Right atrium auricular region (tissue), 2 donors: ENCODE results near the gene KIAA1549. TPM values are rescaled to one million over a fixed set of nuclear protein-coding genes. Genes with fewer than 3 reads are reported as not detected.

Experiments
- DNase-seq: peaks from one replicate; pipeline ENCODE4 v3.0.0-alpha.2; 2019; ENCODE audit warnings: low spot score
- H3K27ac ChIP-seq, 2 donors: fragments of 200-600 bp; sonication (generic); 1 replicate in 1 of 2; 2 replicates in 1 of 2; pipeline ENCODE4 v1.5.1; 2016 to 2019
- H3K27me3 ChIP-seq, 2 donors: fragments of 200-600 bp; sonication (generic); one replicate each; pipeline versions ENCODE4 v1.5.1 to v1.6.0; 2017 to 2019
- H3K36me3 ChIP-seq: fragments of 200-600 bp; sonication (generic); one replicate; pipeline ENCODE4 v1.5.1; 2016
- H3K4me1 ChIP-seq, 2 donors: fragments of 200-600 bp; sonication (generic); one replicate each; pipeline versions ENCODE4 v1.5.1 to v1.6.0; 2017 to 2019
- H3K4me3 ChIP-seq, 2 donors: fragments of 200-600 bp; sonication (generic); 1 replicate in 1 of 2; 2 replicates in 1 of 2; pipeline ENCODE4 v1.5.1; 2017 to 2019; ENCODE audit warnings: mild to moderate bottlenecking in 1 of 2, moderate library complexity in 1 of 2
- H3K9me3 ChIP-seq, 2 donors: fragments of 200-600 bp; sonication (generic); one replicate each; pipeline ENCODE4 v1.5.1; 2019
- CTCF ChIP-seq, 2 donors: fragments of 200-600 bp; sonication (generic); IDR thresholded peaks; one replicate each; pipeline ENCODE4 v1.5.1; 2019; ENCODE audit warnings: antibody characterized with exemption in 2 of 2
- total RNA-seq, 2 donors: library from RNA; depleted of rRNA; stranded (reverse); fragments of >200 nt; gene quantifications; one replicate each; pipeline ENCODE4 v1.1.0, GENCODE V29; 2016

Gene KIAA1549
- total RNA-seq, 2 donors from 2014 or later = 0.85 to 1.4 TPM

DNA sequence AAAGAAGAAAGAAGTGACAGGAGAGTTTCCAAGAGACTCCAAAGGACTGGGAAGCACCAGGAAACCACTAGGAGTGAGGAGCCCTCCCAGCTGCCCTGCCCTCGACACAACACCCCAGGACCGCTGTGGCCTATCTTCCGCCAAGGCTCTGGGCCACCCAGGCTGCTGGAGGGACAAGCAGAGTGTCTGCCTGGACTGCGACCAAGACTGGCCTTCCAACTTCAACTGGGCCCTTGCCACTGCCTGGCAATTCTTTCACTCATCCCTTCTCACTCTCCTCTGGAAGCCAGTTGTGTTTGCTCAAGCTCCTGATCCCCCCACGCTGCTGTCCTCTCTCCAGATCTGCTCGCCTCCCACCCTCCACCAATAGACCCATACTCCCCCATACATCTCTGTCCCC lies 10.2 kb downstream of the KIAA1549 start:
- Histone ChIP-seq H3K9me3 (no peaks in the 10 kb centered on the region), H3K4me1 (no peaks in the 10 kb centered on the region), H3K27me3 (no peaks in the 10 kb centered on the region), H3K27ac (no peak overlapping the region), H3K36me3 (no peaks in the 10 kb centered on the region), H3K4me3 (no peak overlapping the region)
- DNase-seq = no peak
- TF ChIP-seq CTCF (IDR thresholded peaks at IDR 0.05) = no peak

DNA sequence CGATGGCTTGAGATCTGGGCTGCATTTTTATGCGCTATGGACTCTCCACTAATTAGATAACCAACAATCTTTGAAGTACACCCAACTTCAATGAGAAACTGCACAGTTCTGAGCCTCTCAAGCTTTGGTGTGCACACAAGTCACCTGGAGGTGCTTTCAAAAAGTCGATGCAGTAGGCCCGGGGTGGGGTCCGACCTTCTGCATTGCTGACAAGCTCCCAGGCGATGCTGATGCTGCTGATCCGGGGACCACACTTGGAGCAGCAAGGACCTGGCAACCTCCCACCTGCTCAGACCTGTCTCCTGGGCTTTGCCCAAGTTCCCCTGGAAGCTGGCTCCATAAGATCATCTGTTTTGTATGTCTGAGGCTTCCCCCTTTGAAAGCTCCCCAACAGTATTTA lies 10.7 kb downstream of the KIAA1549 start:
- DNase-seq = no peak
- no peak for TF ChIP-seq CTCF (IDR thresholded peaks at IDR 0.05)
- Histone ChIP-seq H3K36me3 (no peaks in the 10 kb centered on the region), H3K27ac (no peak overlapping the region), H3K4me1 (no peaks in the 10 kb centered on the region), H3K27me3 (no peaks in the 10 kb centered on the region), H3K9me3 (no peaks in the 10 kb centered on the region), H3K4me3 (no peak overlapping the region)

- no peaks in the 10 kb centered on the region for H3K27me3 ChIP-seq
- no peaks in the 10 kb centered on the region for H3K4me1 ChIP-seq
- no peak for TF ChIP-seq CTCF (IDR thresholded peaks at IDR 0.05)
- H3K9me3 ChIP-seq = no peaks in the 10 kb centered on the region
- no peak overlapping the region for H3K4me3 ChIP-seq
- no peaks in the 10 kb centered on the region for H3K36me3 ChIP-seq
- no peak overlapping the region for H3K27ac ChIP-seq
- DNase-seq = no peak
Measured at GRCh38 chr7:138967159-138967558, 14.0 kb downstream of the KIAA1549 start.

- Histone ChIP-seq H3K9me3 (no peaks in the 10 kb centered on the region), H3K27ac (no peak overlapping the region), H3K36me3 (no peaks in the 10 kb centered on the region), H3K4me1 (no peaks in the 10 kb centered on the region), H3K27me3 (no peaks in the 10 kb centered on the region), H3K4me3 (no peak overlapping the region)
- no peak for TF ChIP-seq CTCF (IDR thresholded peaks at IDR 0.05)
- no peak for DNase-seq
Measured at GRCh38 chr7:138964624-138965436, 16.4 kb downstream of the KIAA1549 start.

GRCh38 chr7:138963675-138964074 lies 17.5 kb downstream of the KIAA1549 start:
- TF ChIP-seq CTCF (IDR thresholded peaks at IDR 0.05) = no peak
- Histone ChIP-seq H3K27me3 (no peaks in the 10 kb centered on the region), H3K9me3 (no peaks in the 10 kb centered on the region), H3K27ac (no peak overlapping the region), H3K36me3 (no peaks in the 10 kb centered on the region), H3K4me3 (no peak overlapping the region), H3K4me1 (no peaks in the 10 kb centered on the region)
- DNase-seq = no peak
